AG20443 (cell line): ENCODE data around the gene FANK1.
"Not testable (repeated sequence)": the region's sequence is repeated elsewhere in the genome, so short reads cannot be mapped to it uniquely, and the experiment has no call there.

ENCODE experiments used
- DNase-seq: peaks from one replicate; pipeline ENCODE4 v3.0.0; 2012; ENCODE audit warnings: low spot score, mixed read lengths

Gene FANK1

DNA sequence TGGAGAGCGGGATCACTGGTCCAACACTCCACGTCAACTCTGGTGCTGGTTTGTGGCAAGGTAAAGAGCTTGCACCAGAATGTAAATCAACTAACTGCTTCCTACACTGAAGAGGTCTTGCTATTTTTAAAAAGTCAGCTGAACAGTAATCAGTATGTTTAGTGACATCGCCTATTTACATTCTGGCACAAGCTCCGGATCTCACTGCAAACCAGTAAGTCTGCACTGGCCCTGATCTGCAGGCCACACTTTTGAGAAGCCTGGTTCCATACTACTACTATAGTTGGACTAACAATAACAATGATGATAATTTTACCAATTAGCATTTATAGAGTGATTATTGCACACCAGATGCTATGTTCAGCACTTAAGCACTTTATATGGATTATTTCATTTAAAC is 6.9 kb upstream of the FANK1 start:
- not testable (repeated sequence) for DNase-seq

DNA sequence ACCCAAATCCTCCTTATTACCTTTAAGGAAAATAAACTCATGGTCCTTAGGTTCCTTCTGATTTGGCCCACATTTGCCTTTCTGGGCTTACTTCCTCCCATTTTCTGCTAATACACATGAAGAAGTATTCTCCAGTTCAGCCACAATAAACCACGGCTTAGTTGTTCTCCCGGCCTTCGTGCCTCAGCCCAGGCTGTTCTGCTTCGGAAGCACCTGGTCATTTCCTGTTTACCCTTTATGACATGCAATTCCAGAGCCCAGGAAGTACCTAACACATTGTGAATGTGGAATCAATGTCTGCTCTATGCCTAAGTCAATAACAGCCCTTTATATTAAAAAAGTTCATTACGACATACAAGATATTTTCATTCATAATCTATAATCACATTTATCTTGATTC is 4.0 kb upstream of the FANK1 start:
- not testable (repeated sequence) for DNase-seq

DNA sequence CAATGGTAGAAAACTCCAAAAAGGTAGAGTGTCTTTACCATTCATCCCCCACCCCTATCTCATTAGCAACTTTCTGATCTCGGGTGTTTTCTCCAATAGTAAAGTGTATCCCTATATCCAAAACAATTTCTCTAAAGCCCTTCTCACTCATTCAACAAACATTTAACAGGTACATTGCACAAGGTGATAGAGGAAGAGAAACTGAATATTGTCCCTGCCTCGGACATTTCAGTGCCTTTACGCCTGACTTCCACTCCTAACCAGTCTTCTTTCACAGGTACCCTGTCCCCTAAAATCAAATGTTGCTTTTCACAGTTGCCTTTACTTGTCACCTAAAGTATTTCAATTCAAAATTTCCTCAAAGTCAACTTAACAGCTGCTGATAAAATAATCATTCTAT is 2.2 kb upstream of the FANK1 start:
- not testable (repeated sequence) for DNase-seq

DNA sequence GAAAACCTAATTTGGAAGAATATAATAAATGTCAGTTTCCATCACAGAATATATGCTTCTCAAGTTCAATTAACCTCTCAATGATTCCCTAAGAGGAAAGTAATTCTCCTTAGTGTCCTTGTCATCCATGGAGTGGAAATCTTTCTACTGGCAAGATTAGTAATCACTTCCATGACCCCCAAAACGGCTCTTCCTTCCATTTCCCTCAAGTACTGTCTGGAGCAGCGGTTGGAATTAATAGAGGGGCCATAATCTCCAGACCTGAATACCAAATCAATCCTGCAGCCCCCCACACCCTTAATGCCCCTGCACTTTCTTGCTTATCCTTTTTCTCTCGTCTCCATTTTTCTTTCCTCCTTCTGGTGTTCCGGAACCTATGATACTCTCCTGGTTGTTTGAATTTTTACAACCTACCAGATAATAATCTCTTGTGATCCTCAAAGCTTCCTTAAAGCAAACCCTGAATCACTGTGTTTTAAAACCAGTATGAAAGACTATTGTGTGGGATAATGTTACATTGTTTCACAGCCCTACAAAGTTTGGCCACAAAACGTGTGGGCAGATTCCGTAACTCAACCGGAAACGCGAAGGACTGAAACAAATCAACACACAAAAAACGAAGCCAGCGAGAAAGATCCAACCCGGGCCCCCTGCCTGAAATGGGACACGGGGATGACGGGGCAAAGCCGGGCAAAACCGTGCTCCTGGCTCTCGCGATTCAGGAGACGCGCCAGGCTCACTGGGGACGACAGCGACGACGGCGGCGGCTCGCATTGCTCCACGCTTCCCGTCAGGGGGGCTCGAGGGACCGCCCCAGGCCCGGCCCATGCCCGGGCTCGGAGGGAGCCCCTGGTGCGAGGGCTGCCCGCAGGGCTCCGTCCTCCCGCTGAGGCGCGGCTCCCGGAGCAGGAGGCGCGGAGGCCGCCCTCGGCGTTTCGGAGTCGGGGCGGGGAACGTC is 955 bp upstream of the FANK1 start:
- DNase-seq: peak; percentile 71

DNA sequence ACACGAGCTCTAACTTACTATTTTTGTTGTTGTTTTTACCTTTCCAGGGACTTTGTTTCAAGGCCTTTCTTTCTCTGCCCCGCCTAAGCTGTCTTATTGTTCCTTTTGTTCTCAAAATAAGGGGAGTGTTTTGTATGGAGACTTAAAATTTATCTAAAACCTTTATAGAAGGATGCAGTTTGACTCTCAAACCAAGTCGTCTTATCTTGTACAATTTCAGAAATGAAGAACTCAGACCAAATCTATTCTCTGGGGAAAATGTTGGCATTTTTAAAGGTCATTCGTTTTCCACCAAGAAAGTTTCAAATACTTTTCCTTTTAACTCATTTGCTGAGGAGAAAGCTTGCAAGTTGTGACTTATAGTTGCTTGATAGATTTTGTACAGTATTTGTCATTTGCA is 953 bp downstream of the FANK1 start:
- DNase-seq: not testable (repeated sequence)

DNA sequence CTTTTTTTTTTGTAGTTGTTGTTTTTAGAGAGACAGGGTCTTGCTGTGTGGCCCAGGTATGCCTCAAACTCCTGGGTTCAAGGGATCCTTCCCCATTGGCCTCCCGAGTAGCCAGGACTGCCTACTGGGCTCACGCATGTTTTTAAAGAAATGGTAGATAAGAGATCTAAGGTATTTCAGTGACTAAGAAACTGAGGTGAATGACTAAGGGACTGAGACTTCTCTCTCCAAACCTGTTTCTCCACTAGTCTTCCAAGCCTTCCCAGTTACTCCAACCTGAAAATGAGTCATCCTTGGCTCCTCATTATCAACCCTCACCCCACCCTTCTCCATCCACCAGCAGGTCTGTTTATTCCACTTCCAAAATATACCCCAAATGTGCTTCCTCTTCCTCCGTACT is 4.6 kb downstream of the FANK1 start:
- DNase-seq: not testable (repeated sequence)

DNA sequence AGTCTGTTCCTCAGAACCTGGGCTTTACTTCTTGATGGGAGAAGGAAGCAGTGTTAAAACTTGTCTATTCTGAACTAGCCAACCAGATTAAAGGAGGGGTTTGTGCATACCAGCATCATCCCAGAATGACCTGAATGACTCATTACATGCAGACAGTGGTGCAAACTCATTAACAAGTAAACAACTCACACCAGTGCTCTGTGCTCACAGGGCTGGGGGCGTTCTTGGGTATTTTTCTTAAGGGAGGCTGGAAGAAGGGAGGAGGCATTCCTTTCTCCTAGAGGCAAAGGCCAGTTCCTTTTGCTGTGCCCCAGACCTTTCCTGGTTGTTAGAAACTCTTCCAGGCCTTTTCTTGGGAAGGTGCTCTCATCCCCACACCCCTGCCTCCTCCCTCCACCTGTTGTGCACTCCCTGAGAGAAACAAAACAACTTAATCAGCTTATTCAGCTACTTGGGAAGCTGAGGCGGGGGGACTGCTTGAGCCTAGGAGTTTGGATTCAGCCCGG is 6.8 kb downstream of the FANK1 start:
- not testable (repeated sequence) for DNase-seq

DNA sequence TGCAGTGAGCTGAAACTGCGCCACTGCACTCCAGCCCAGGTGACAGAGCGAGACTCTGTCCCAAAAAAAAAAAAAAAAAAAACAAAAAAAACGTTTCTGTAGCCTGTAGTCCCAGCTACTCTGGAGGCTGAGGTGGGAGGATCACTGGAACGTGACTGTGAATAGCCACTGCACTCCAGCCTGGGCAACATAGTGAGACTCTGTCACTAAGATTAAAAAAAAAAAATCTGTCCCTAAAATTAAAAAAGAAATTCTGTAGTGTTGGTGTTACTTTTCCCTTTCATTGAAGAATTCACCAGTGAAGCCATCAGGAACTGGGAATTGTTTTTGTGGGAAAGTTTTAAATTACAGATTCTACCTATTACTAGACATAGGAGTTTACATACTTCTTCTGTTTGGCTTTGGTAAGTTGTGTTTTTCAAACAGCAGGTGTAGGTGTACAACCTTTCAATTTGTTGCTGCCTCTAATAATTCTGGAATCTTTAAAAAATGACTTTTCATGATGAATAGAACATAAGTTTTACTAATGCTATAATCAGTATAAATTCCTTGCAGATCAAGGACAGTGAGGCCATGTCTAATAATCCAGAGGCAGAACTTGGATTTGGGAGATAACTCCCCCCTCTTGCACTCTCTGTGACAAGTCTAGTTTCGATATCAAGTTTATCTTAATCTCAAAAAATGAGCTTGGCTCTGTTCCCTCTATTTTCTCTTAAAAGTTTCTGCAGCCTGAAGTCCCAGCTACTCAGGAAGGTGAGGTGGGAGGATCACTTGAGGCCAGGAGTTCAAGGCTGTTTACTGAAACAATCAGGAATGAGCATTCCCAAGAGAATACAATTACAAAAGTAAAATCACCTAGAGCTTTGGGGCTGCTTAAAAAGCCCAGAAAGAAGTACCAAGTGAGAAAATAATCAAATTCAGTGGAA is 9.0 kb downstream of the FANK1 start:
- not testable (repeated sequence) for DNase-seq

DNA sequence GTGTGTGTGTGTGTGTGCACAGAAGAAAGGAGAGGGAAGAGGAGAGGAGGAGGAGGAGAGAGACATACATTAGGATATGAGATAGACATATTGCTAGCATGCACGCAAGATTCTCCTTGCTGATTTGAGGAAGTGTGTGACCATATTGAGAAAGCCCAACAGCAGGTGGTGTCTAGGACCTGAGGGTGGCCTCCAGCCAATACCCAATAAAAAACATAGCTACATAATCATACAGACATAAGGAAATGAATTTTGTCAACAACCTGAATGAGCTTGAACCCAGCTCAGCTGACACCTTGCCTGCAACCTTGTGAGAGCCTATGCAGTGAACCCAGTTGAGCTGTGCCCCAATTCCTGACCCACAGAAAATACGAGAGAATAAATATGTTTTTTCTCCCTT is 11.2 kb downstream of the FANK1 start:
- not testable (repeated sequence) for DNase-seq

DNA sequence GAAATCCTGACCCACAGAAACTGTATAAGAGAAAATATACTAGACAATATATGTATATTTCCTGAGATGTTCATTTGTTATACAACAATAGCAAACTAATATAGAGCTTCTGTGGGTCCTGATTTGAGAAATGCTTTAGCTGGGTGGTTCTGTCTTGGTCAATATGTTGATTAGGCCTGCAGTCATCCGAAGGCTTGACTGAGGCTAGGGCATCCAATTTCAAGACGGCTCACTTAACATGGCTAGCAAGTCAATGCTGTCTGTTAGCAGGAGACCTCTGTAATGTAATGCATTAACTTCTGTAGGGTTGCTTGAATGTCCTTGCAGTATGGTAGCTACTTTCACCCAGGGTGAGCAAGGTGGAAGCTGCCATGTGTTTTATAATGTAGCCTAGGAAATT is 12.4 kb downstream of the FANK1 start:
- DNase-seq: not testable (repeated sequence)

DNA sequence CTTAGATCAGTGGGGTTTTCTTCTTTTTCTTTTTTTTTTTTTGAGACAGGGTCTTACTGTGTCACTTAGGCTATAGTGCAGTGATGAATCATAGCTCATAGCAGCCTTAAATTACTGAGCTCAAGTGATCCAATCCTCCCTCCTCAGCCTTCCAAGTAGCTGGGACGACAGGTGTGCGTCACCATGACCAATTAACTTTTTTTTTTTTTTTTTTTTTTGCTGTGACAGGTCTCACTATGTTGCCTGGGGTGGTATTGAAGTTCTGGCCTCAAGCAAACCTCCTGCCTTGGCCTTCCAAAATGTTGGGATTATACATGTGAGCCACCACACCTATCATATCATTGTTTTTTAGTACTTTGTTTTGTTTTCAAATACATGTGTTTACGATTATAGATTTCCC is 13.1 kb downstream of the FANK1 start:
- DNase-seq: not testable (repeated sequence)

DNA sequence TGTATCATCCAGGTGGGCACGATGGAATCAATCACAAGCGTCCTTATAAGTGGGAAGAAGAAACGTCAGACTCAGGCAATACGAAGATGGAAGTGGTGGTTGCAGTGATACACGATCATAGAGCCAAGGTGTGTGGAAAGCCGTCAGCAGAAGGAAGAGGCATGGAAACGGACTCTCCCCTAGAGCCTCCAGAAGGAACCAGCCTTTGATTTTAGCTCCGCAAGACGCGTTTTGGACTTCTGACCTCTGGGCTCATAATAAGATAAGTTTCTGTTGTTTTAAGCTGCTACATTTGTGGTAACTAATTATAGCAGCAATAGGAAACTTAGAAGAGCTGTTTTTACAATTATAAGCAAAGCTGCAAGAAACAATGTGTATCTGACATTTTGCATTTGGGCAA is 14.8 kb downstream of the FANK1 start:
- DNase-seq: no peak

DNA sequence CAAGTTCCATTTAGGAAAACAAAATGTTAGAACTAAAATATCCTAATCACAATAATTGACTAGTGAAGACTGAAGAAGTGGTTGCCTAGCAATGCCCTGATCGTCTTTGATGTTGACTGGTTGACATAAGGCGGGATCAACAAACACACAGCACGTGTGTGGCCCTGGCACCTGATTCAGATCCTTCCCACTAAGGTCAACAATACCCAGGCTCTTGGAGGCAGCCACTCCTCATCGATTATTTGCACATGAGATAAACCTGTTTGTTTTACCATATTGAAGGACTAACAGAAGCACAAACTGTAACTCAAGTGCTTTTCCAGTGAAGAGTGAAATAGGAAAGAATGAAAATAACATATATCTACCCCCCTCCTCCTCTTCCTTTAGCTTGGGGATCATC is 15.6 kb downstream of the FANK1 start:
- DNase-seq: no peak

DNA sequence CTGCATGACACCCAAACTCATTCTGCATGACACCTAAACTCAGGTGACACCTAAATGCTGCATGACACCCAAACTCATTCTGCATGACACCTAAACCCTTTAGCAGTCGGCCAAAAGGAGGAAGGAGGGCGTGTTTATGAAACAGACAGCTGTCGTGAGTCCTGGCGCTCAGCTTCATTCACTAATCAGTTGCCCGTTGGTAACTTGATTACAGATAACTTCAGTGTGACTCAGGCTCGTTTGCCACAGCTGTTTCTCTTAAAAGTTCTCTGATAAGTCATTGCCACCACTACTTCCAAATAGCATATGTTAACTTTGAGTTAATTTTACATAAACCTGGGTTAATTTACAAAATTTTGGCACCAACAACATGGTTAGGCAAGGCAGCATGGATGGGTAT is 16.9 kb downstream of the FANK1 start:
- not testable (repeated sequence) for DNase-seq

DNA sequence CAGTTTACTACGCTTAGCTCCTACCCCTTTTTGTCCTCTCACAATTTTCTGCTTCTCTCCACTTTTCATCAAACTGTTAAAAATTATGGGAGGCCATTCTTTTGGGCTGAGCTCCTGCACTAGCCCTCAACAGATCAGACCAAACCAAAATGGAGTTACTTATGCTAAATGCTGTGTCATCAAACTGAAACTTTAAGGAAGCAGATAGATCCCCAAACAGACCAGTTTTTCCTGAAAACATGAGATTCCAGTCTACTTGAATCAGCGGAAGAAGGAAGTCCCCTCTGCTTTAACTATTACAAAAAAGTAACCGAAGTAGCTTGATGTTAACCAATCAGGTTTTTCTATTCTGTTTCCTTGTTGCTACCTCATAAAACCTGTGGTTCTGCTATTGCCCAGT is 20.6 kb downstream of the FANK1 start:
- no peak for DNase-seq

DNA sequence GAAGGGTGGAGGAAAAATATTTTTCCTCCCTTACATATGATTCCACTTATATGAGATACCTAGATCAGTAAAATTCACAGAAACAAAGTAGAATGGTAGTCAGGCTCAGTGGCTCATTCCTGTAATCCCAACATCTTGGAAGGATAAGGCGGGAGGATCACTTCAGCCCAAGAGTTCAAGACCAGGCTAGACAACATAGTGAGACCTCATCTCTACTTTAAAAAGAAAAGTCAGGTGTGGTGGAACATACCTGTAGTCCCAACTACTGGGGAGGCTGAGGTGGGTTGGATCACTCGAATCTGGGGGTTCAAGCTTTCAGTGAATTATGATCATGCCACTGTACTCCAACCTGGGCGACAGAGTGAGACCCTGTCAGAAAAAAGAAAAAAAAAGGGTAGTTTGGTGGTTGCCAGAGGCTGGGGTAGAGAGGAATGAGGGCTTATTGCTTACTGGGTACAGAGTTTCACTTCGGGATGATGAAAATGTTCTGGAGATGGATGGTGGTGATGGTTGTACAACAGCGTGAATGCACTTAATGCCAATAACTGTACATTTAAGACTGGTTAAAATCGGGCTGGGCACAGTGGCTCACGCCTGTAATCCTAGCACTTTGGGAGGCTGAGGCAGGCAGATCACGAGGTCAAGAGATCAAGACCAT is 21.5 kb downstream of the FANK1 start:
- DNase-seq: not testable (repeated sequence)

DNA sequence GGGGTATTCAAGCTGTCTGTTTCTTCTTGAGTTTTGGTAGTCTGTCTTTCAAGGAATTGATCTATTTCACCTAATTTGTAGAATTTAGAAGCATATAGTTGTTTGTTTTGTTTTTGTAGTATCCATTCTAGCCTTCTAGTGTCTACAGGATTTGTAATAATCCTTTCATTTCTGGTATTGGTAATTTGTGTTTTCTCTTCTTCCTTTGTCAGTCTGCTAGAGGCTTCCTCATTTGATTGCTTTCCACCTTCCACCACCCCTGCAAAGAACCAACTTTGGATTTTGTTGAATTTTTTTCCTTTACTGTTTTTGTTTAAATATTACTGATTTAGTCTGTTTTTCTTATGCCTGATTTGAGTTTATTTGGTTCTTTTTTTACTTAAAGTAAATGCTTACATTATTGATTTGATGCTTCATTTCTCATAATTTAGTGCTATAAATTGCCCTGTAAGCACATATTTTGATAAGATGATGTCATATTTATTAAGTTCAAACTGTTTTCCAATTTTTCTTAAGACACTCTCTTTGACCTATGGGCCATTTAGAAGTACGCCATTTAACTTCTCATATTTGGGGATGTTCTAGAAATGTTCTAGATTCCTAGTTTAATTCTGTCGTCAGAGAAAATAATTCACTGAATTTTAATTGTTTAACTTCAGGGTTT is 25.4 kb downstream of the FANK1 start:
- DNase-seq: not testable (repeated sequence)

DNA sequence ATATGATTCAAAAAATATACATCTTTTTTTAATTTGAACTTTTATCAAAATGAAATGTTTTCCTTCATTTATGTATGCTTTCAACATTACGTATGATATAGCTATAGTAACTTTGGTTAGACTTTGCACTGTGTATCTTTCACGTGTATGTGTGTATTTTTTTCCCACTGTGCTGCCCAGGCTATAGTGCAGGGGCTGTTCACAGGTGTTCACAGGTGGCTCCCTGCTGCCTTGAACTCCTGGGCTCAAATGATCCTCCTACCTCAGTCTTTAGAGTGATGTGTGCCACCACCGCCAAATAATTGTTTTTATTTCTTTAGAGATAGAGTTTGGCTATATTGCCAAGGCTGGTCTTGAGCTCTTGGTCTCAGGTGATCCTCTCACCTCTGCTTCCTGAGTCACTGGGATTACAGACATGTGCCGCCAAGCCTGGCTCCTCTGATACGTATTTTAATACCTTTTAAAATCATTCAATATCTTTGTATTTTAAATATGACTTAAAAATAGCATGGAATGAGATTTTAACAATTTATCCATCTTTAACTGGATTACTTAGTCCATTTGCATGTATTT is 29.0 kb downstream of the FANK1 start:
- no peak for DNase-seq

DNA sequence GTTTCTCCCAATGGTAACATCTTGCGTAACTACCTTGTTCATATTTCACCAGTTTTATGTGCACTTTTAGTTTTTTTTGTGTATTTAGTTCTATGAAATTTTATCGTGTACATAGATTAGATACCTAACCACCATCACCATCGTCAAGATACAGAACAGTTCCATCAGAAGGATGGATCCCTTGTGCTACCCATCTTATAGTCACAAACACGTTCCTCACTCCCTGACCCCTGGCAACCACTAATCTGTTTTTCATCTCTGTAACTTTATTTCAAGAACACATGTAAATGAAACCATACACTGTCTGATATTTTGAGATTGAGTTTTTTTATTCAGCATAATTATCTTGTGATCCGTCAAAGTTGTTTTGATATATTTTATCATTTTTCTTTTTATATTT is 29.9 kb downstream of the FANK1 start:
- no peak for DNase-seq

DNA sequence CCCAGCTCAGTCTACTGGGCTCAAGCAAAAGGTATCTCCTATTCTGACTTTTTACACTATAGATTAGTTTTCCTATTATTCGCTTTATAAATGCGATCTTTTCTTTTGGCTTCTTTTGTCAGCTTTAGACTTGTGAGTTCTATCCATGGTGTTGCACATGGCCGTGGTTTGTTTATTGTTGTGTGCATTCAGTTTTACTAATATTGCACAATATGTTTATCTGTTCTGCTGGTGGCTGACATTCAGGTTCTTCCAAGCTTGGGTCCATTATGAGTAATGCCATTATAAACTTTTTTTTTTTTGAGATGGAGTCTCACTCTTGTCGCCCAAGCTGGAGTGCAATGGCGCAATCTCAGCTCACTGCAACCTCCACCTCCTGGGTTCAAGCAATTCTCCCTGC is 30.9 kb downstream of the FANK1 start:
- DNase-seq: not testable (repeated sequence)
